Neural crest cell (in vitro differentiated cells): ENCODE data around the gene ZNF79. TPM values are rescaled to one million over a fixed set of nuclear protein-coding genes. Genes with fewer than 3 reads are reported as not detected.
A peak's percentile ranks its signal among the peaks of the same experiment; 100 is the strongest.

Source experiments
- DNase-seq: peaks from one replicate; pipeline ENCODE4 v3.0.0; 2021; ENCODE audit warnings: low read depth, mixed read lengths, low spot score
- H3K27ac Mint-ChIP-seq: one replicate; pipeline ENCODE4 v1.8.0; 2021; ENCODE audit warnings: mild to moderate bottlenecking, mixed read lengths; ENCODE audit not compliant: unreplicated experiment
- H3K27me3 Mint-ChIP-seq: 2 replicates; pipeline ENCODE4 v1.8.0; 2021; ENCODE audit warnings: low read depth, mild to moderate bottlenecking, mixed read lengths
- H3K36me3 Mint-ChIP-seq: 2 replicates; pipeline ENCODE4 v1.8.0; 2021; ENCODE audit warnings: low read depth, mild to moderate bottlenecking, mixed read lengths
- H3K4me1 Mint-ChIP-seq: 2 replicates; pipeline ENCODE4 v1.8.0; 2021; ENCODE audit warnings: mixed read lengths
- H3K4me3 Mint-ChIP-seq: one replicate; pipeline ENCODE4 v1.8.0; 2021; ENCODE audit warnings: mild to moderate bottlenecking, mixed read lengths
- H3K9me3 Mint-ChIP-seq: 2 replicates; pipeline ENCODE4 v1.8.0; 2021; ENCODE audit warnings: mixed read lengths
- CTCF ChIP-seq: fragments of 200-600 bp; sonication (generic); conservative IDR thresholded peaks from 2 replicates; pipeline ENCODE4 v1.5.0; 2021; ENCODE audit warnings: antibody characterized with exemption, mild to moderate bottlenecking
- total RNA-seq: library from RNA; stranded (reverse); gene quantifications from 2 replicates; pipeline ENCODE4 v1.2.1, GENCODE V29; 2021

The ZNF79 gene
- total RNA-seq, 1 donor from 2014 or later: 13.2 TPM

- peak overlapping the region; percentile 81 for H3K27ac Mint-ChIP-seq
- no peaks in the 10 kb centered on the region for H3K36me3 Mint-ChIP-seq
- H3K27me3 Mint-ChIP-seq: no peaks in the 10 kb centered on the region
- no peak for TF ChIP-seq CTCF
- peaks cover 22% of the 10 kb centered on the region for H3K4me1 Mint-ChIP-seq
- no peak for DNase-seq
- no peaks in the 10 kb centered on the region for H3K9me3 Mint-ChIP-seq
- H3K4me3 Mint-ChIP-seq: no peak overlapping the region
Observed at GRCh38 chr9:127493592-127494303, 69.6 kb downstream of the ZNF79 start.

GRCh38 chr9:127494304-127494702 is 70.1 kb downstream of the ZNF79 start:
- no peak for TF ChIP-seq CTCF
- H3K4me1 Mint-ChIP-seq: peaks cover 22% of the 10 kb centered on the region
- H3K27me3 Mint-ChIP-seq: no peaks in the 10 kb centered on the region
- H3K4me3 Mint-ChIP-seq: no peak overlapping the region
- no peaks in the 10 kb centered on the region for H3K36me3 Mint-ChIP-seq
- peak overlapping the region; percentile 75 for H3K27ac Mint-ChIP-seq
- no peaks in the 10 kb centered on the region for H3K9me3 Mint-ChIP-seq
- no peak for DNase-seq

Other genes with a start within 250 kb of the ZNF79 start
- gene GARNL3, start 159.6 kb upstream of the ZNF79 start, total RNA-seq: 10.3 and 10.5 TPM in 2 replicates
- gene SLC2A8, start 27.2 kb upstream of the ZNF79 start, total RNA-seq: 31.0 and 37.2 TPM in 2 replicates
- 1,131 and 1,237 TPM in 2 replicates for gene RPL12, start 27.0 kb downstream of the ZNF79 start, total RNA-seq
- 17.3 and 21.5 TPM in 2 replicates for gene LRSAM1, start 27.1 kb downstream of the ZNF79 start, total RNA-seq
- gene STXBP1, start 187.9 kb downstream of the ZNF79 start, total RNA-seq: 53.3 and 56.1 TPM in 2 replicates